Brain microvascular endothelial cell (primary cell): ENCODE data around the gene ADRB2.
A peak's percentile ranks its signal among the peaks of the same experiment; 100 is the strongest.

Source experiments
- DNase-seq: peaks from one replicate; pipeline ENCODE4 v3.0.0-alpha.2; 2020
- H3K27ac ChIP-seq: fragments of 250-450 bp; sonication (Bioruptor Pico); 2 replicates; pipeline ENCODE4 v1.5.1; 2020; ENCODE audit warnings: mild to moderate bottlenecking, moderate library complexity
- H3K27me3 ChIP-seq: fragments of 250-450 bp; sonication (Bioruptor Pico); replicated peaks from 2 replicates; pipeline ENCODE4 v1.5.1; 2020; ENCODE audit warnings: mild to moderate bottlenecking
- H3K36me3 ChIP-seq: fragments of 250-450 bp; sonication (Bioruptor Pico); replicated peaks from 2 replicates; pipeline ENCODE4 v1.5.1; 2020; ENCODE audit warnings: mild to moderate bottlenecking
- H3K4me3 ChIP-seq: 2 replicates; pipeline ENCODE4 v1.5.1; 2011; ENCODE audit warnings: low read depth, mild to moderate bottlenecking, control low read depth, low read length, moderate library complexity
- CTCF ChIP-seq: IDR thresholded peaks from 2 replicates; pipeline ENCODE4 v1.5.1; 2011; ENCODE audit warnings: low read depth, mild to moderate bottlenecking, moderate library complexity, low read length, control low read depth, inconsistent platforms; ENCODE audit errors: missing control alignments
- in situ Hi-C: cut with HindIII; loops from 2 replicates; pipeline ENCODE4 v1.10.0; 2017; ENCODE audit warnings: low sequenced_read_pairs, low pct_ligation_motif_present

Gene ADRB2

GRCh38 chr5:148844433-148845280 lies 18.2 kb downstream of the ADRB2 start:
- in situ Hi-C loops: no loop called here
- no peaks in the 10 kb centered on the region for H3K36me3 ChIP-seq
- H3K27me3 ChIP-seq: no peaks in the 10 kb centered on the region
- DNase-seq: no peak
- no peak overlapping the region for H3K4me3 ChIP-seq
- TF ChIP-seq CTCF: peak; percentile 42
- no peak overlapping the region for H3K27ac ChIP-seq

- H3K4me3 ChIP-seq: no peak overlapping the region
- no peak for DNase-seq
- in situ Hi-C loops: no loop called here
- H3K27ac ChIP-seq: no peak overlapping the region
- no peaks in the 10 kb centered on the region for H3K27me3 ChIP-seq
- TF ChIP-seq CTCF: no peak
- no peaks in the 10 kb centered on the region for H3K36me3 ChIP-seq
Measured at GRCh38 chr5:148846930-148847329, 20.5 kb downstream of the ADRB2 start.

- DNase-seq: no peak
- in situ Hi-C loops: no loop called here
- no peak for TF ChIP-seq CTCF
- Histone ChIP-seq H3K27ac (no peak overlapping the region), H3K27me3 (no peaks in the 10 kb centered on the region), H3K4me3 (no peak overlapping the region), H3K36me3 (no peaks in the 10 kb centered on the region)
Measured at GRCh38 chr5:148847456-148847855, 21.0 kb downstream of the ADRB2 start.

GRCh38 chr5:148848393-148849031 lies 22.1 kb downstream of the ADRB2 start:
- Histone ChIP-seq H3K4me3 (no peak overlapping the region), H3K27me3 (no peaks in the 10 kb centered on the region), H3K36me3 (no peaks in the 10 kb centered on the region), H3K27ac (no peak overlapping the region)
- no peak for TF ChIP-seq CTCF
- no peak for DNase-seq
- in situ Hi-C loops: no loop called here

GRCh38 chr5:148849461-148849860 lies 23.1 kb downstream of the ADRB2 start:
- no peak for TF ChIP-seq CTCF
- H3K27me3 ChIP-seq: no peaks in the 10 kb centered on the region
- H3K36me3 ChIP-seq: no peaks in the 10 kb centered on the region
- no peak overlapping the region for H3K4me3 ChIP-seq
- no peak for DNase-seq
- H3K27ac ChIP-seq: no peak overlapping the region
- in situ Hi-C loops: no loop called here

GRCh38 chr5:148850836-148851235 lies 24.4 kb downstream of the ADRB2 start:
- Histone ChIP-seq H3K36me3 (no peaks in the 10 kb centered on the region), H3K27ac (no peak overlapping the region), H3K4me3 (no peak overlapping the region), H3K27me3 (no peaks in the 10 kb centered on the region)
- no peak for TF ChIP-seq CTCF
- DNase-seq: no peak
- in situ Hi-C loops: no loop called here
